ENCODE data around the gene CST11. TPM values are rescaled to one million over a fixed set of nuclear protein-coding genes. Genes with fewer than 3 reads are reported as not detected.

The CST11 gene
- total and polyA plus RNA-seq, 11 donors: not detected

DNA sequence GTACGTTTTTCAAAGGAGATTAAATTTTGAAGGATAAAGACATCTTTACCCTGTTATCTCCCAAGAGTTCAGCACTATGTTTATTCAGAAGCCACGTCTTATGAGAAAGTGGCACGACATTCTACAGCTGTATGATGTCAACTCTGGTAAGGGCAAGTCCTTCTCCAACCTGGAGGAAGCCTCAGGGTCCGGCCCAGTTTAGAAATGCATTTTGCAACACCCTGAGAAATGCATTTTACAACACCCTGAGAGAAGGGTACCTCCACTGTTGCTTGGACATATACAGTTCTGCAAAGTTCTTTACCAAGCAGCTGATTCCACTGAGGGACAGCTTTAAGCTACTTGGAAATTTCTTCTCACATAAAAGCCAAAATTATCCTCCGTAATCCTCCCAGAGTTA is 48.9 kb downstream of the CST11 start:
- DNase-seq (no peak), ATAC-seq (no peak)
- H3K9me3 ChIP-seq: no peaks in the 10 kb centered on the region
- TF ChIP-seq CTCF (IDR thresholded peaks at IDR 0.05) (no peak), POLR2A (IDR thresholded peaks at IDR 0.05) (no peak)
- H3K27me3 ChIP-seq: no peaks in the 10 kb centered on the region
- H3K4me1 ChIP-seq: peaks cover 0 to 48% (median 25%) of the 10 kb centered on the region in 12 donors
- no peak overlapping the region for H3K27ac ChIP-seq
- peaks cover 0 to 28% (median 6%) of the 10 kb centered on the region in 9 donors for H3K36me3 ChIP-seq
- WGBS, 4 donors: 47 to 62% (median 50%) methylated on average over 5 of the region's 5 CpGs
- intact Hi-C loops (cut with DNase I): no loop called here
- no peak overlapping the region for H3K4me3 ChIP-seq

- TF ChIP-seq CTCF (IDR thresholded peaks at IDR 0.05) (no peak), POLR2A (IDR thresholded peaks at IDR 0.05) (no peak)
- intact Hi-C loops (cut with DNase I): no loop called here
- Histone ChIP-seq H3K27me3 (no peaks in the 10 kb centered on the region), H3K4me3 (no peak overlapping the region), H3K9me3 (no peaks in the 10 kb centered on the region), H3K4me1 (peaks cover 0 to 58% (median 33%) of the 10 kb centered on the region in 12 donors), H3K36me3 (peaks cover 0 to 31% (median 9%) of the 10 kb centered on the region in 9 donors), H3K27ac (peak overlapping the region in 10 of 12 donors; percentile 13 to 71 (median 52))
- DNase-seq: no peak
- WGBS, 4 donors: 50 to 70% (median 53%) methylated on average over 5 of the region's 5 CpGs
- ATAC-seq: peak; percentile 61 to 76 (median 65)
These were observed 51.6 kb downstream of the CST11 start for GRCh38 chr20:23401051-23401450.

Other genes starting within 250 kb of the CST11 start
- gene NXT1, start 102.1 kb downstream of the CST11 start, total RNA-seq: 10 to 100 TPM in 3 of 9 donors, 1 to 10 TPM in 6; 4.2 to 13.8 (median 9.1) TPM
- gene NXT1, start 102.1 kb downstream of the CST11 start, polyA plus RNA-seq: 10 to 100 TPM in 1 of 2 donors, 1 to 10 TPM in 1; 5.7 to 20.1 TPM
- gene GZF1, start 90.7 kb downstream of the CST11 start, total RNA-seq: 10 to 100 TPM; 16.5 to 34.6 (median 27.9) TPM
- 10 to 100 TPM in 1 of 2 donors, 1 to 10 TPM in 1; 8.6 to 15.2 TPM for gene GZF1, start 90.7 kb downstream of the CST11 start, polyA plus RNA-seq
- gene NAPB, start 31.4 kb downstream of the CST11 start, total RNA-seq: 1 to 10 TPM; 2.8 to 8.4 (median 4.7) TPM
- 1 to 10 TPM; 3.5 to 3.7 TPM for gene NAPB, start 31.4 kb downstream of the CST11 start, polyA plus RNA-seq
- gene CSTL1, start 13.2 kb downstream of the CST11 start, total RNA-seq: not detected
- gene CSTL1, start 13.2 kb downstream of the CST11 start, polyA plus RNA-seq: not detected
- gene CST8, start 38.2 kb upstream of the CST11 start, total RNA-seq: not detected
- gene CST8, start 38.2 kb upstream of the CST11 start, polyA plus RNA-seq: not detected
- not detected for gene CST9L, start 115.6 kb upstream of the CST11 start, total RNA-seq
- not detected for gene CST9L, start 115.6 kb upstream of the CST11 start, polyA plus RNA-seq
- gene CST9, start 153.0 kb upstream of the CST11 start, total RNA-seq: not detected
- not detected for gene CST9, start 153.0 kb upstream of the CST11 start, polyA plus RNA-seq
- 1,000 to 10,000 TPM in 3 of 9 donors, 100 to 1,000 TPM in 6; 482 to 1,194 (median 708) TPM for gene CST3, start 185.1 kb upstream of the CST11 start, total RNA-seq
- gene CST3, start 185.1 kb upstream of the CST11 start, polyA plus RNA-seq: 100 to 1,000 TPM; 240 to 611 TPM
- not detected for gene CST4, start 236.2 kb upstream of the CST11 start, total RNA-seq
- gene CST4, start 236.2 kb upstream of the CST11 start, polyA plus RNA-seq: not detected